PC-3 (cell line): ENCODE data around the gene HSPA12B. TPM values are rescaled to one million over a fixed set of nuclear protein-coding genes. Genes with fewer than 3 reads are reported as not detected.

Experiments used
- ATAC-seq: fragments of 200-7000 bp; cut with Tn5 transposase; 2 replicates; pipeline ENCODE4 v1.9.1; 2020; ENCODE audit warnings: mild to moderate bottlenecking, moderate library complexity
- BruUV-seq: library from RNA; stranded (reverse); fragments of 400-500 nt; replicated peaks from 2 replicates; lab custom pipeline; 2021; lab: Mats Ljungman, UMichigan
- CTCF ChIA-PET: fragments of 300-600 bp; sonication (Branson Sonifier 250); formaldehyde crosslinking; loops from one replicate; lab custom pipeline; 2022; ENCODE audit warnings: antibody characterized with exemption; lab: Charles Lee
- POLR2A ChIA-PET: fragments of 300-600 bp; sonication (Branson Sonifier 250); formaldehyde crosslinking; loops from one replicate; lab custom pipeline; 2022; ENCODE audit warnings: antibody characterized with exemption; ENCODE audit not compliant: unreplicated experiment; lab: Charles Lee
- DNase-seq: peaks from one replicate; pipeline ENCODE4 v3.0.0-alpha.2; 2015
- H2AFZ ChIP-seq: fragments of 300-600 bp; sonication (generic); 2 replicates; pipeline ENCODE4 v1.6.0; 2016; ENCODE audit warnings: antibody characterized with exemption, low read length
- H3F3A ChIP-seq: fragments of 300-600 bp; sonication (generic); one replicate; pipeline ENCODE4 v1.6.0; 2017; ENCODE audit warnings: antibody characterized with exemption, low read length, control low read depth, mild to moderate bottlenecking; ENCODE audit not compliant: unreplicated experiment
- H3K27ac ChIP-seq: fragments of 300-600 bp; sonication (generic); 2 replicates; pipeline ENCODE4 v1.5.1; 2016; ENCODE audit warnings: mild to moderate bottlenecking, low read length
- H3K27me3 ChIP-seq: fragments of 300-600 bp; sonication (generic); 2 replicates; pipeline ENCODE4 v1.6.1; 2016; ENCODE audit warnings: low read length, mixed read lengths
- H3K36me3 ChIP-seq: fragments of 300-600 bp; sonication (generic); 2 replicates; pipeline ENCODE4 v1.6.1; 2016; ENCODE audit warnings: low read depth, mixed run types, low read length, mixed read lengths
- H3K4me1 ChIP-seq: fragments of 300-600 bp; sonication (generic); 2 replicates; pipeline ENCODE4 v1.5.1; 2016; ENCODE audit warnings: low read length; ENCODE audit not compliant: insufficient read depth
- H3K4me2 ChIP-seq: fragments of 300-600 bp; sonication (generic); 2 replicates; pipeline ENCODE4 v1.6.0; 2016; ENCODE audit warnings: low read length
- H3K4me3 ChIP-seq: fragments of 300-600 bp; sonication (generic); 2 replicates; pipeline ENCODE4 v1.5.1; 2016; ENCODE audit warnings: mild to moderate bottlenecking, low read length, mixed read lengths
- H3K79me2 ChIP-seq: fragments of 300-600 bp; sonication (generic); 2 replicates; pipeline ENCODE4 v1.6.1; 2017; ENCODE audit warnings: low read length, mixed read lengths
- H3K9ac ChIP-seq: fragments of 300-600 bp; sonication (generic); 2 replicates; pipeline ENCODE4 v1.6.0; 2016; ENCODE audit warnings: mild to moderate bottlenecking, low read length
- H3K9me2 ChIP-seq: fragments of 300-600 bp; sonication (generic); replicated peaks from 2 replicates; pipeline ENCODE4 v1.6.1; 2016; ENCODE audit warnings: mixed run types, low read length, mixed read lengths
- H3K9me3 ChIP-seq: fragments of 300-600 bp; sonication (generic); 2 replicates; pipeline ENCODE4 v1.6.1; 2016; ENCODE audit warnings: low read length, mixed read lengths
- H4K20me1 ChIP-seq: fragments of 300-600 bp; sonication (generic); 2 replicates; pipeline ENCODE4 v1.6.1; 2016; ENCODE audit warnings: low read length, mixed read lengths
- CTCF ChIP-seq: fragments of 300-600 bp; sonication (generic); conservative IDR thresholded peaks from 2 replicates; pipeline ENCODE4 v1.5.1; 2017; ENCODE audit warnings: antibody characterized with exemption, low read depth, mild to moderate bottlenecking, low read length
- EZH2 ChIP-seq: fragments of 300-600 bp; sonication (generic); IDR thresholded peaks from one replicate; pipeline ENCODE4 v1.6.1; 2017; ENCODE audit warnings: antibody characterized with exemption, mild to moderate bottlenecking, low read length; ENCODE audit not compliant: unreplicated experiment
- EZH2phosphoT487 ChIP-seq: fragments of 300-600 bp; sonication (generic); IDR thresholded peaks from 2 replicates; pipeline ENCODE4 v1.6.1; 2018; ENCODE audit warnings: mild to moderate bottlenecking, antibody characterized with exemption, low read length, borderline replicate concordance
- intact Hi-C: fragments of 100-400 bp; cut with micrococcal nuclease; formaldehyde crosslinking; loops from 2 replicates; pipeline ENCODE4 v1.9.0; 2023
- total RNA-seq: library from RNA; depleted of rRNA; stranded (reverse); fragments of >200 nt; gene quantifications from 2 replicates; pipeline ENCODE4 v1.2.3, GENCODE V29; 2014

The HSPA12B gene
- total RNA-seq, 1 experiment from 2014 or later = not detected

GRCh38 chr20:3765171-3765882, 32.8 kb downstream of the HSPA12B start:
- Histone ChIP-seq H3K4me1 (peaks cover 38% of the 10 kb centered on the region), H3K27ac (no peak overlapping the region), H3K9ac (no peak overlapping the region), H3K4me3 (peak overlapping the region; percentile 98; the same call in 1 of the 2 replicates), H3K4me2 (peak overlapping the region; percentile 100), H3K36me3 (peaks cover 7% of the 10 kb centered on the region; the same call in 1 of the 2 replicates), H3K9me2 (no peaks in the 10 kb centered on the region), H2AFZ (no peak overlapping the region), H3K27me3 (no peaks in the 10 kb centered on the region), H3F3A (no peaks in the 10 kb centered on the region), H3K79me2 (peaks cover 49% of the 10 kb centered on the region), H4K20me1 (peaks cover 15% of the 10 kb centered on the region), H3K9me3 (no peaks in the 10 kb centered on the region)
- no TSS peak for BruUV-seq
- TF ChIP-seq EZH2 = no peak
- no peak for TF ChIP-seq EZH2phosphoT487
- TF ChIP-seq CTCF = no peak
- DNase-seq (no peak), ATAC-seq (no peak)
- intact Hi-C loops = loop anchor here (5.0 kb wide), 2 partner anchors 43 to 88 kb away; no protein-coding TSS in a partner anchor
- ChIA-PET POLR2A (interaction anchor here (0.6 kb wide), 2 partner anchors 11 to 21 kb away, joined by 3 to 4 read pairs; partner anchors contain the start of gene CENPB), CTCF (no interaction called here)

GRCh38 chr20:3766422-3767109, 34.1 kb downstream of the HSPA12B start:
- no peak for DNase-seq
- H3K4me3 ChIP-seq = peak overlapping the region; percentile 98
- H2AFZ ChIP-seq = peak overlapping the region; percentile 80
- no peaks in the 10 kb centered on the region for H3F3A ChIP-seq
- intact Hi-C loops = loop anchor here (5.0 kb wide), 2 partner anchors 44 to 89 kb away; no protein-coding TSS in a partner anchor
- peaks cover 15% of the 10 kb centered on the region for H4K20me1 ChIP-seq
- no peak for TF ChIP-seq EZH2phosphoT487
- no peak for TF ChIP-seq EZH2
- TF ChIP-seq CTCF = no peak
- H3K4me1 ChIP-seq = peaks cover 38% of the 10 kb centered on the region
- peak overlapping the region; percentile 93 for H3K9ac ChIP-seq
- BruUV-seq = TSS peak; percentile 48
- H3K27ac ChIP-seq = no peak overlapping the region
- H3K9me3 ChIP-seq = no peaks in the 10 kb centered on the region
- H3K36me3 ChIP-seq = peaks cover 7% of the 10 kb centered on the region; the same call in 1 of the 2 replicates
- CTCF ChIA-PET = interaction anchor here (0.8 kb wide), 1 partner anchor 20 kb away, joined by 3 read pairs; the partner anchor contains the start of gene CENPB
- ATAC-seq = no peak
- H3K79me2 ChIP-seq = peaks cover 47% of the 10 kb centered on the region
- no peaks in the 10 kb centered on the region for H3K9me2 ChIP-seq
- H3K4me2 ChIP-seq = peak overlapping the region; percentile 100
- POLR2A ChIA-PET = interaction anchor here (0.6 kb wide), 1 partner anchor 12 kb away, joined by 4 read pairs; no protein-coding TSS in a partner anchor
- no peaks in the 10 kb centered on the region for H3K27me3 ChIP-seq
